ENCODE measurements around the gene OR8H1.

The OR8H1 gene, protein sequence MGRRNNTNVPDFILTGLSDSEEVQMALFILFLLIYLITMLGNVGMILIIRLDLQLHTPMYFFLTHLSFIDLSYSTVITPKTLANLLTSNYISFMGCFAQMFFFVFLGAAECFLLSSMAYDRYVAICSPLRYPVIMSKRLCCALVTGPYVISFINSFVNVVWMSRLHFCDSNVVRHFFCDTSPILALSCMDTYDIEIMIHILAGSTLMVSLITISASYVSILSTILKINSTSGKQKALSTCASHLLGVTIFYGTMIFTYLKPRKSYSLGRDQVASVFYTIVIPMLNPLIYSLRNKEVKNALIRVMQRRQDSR

DNA sequence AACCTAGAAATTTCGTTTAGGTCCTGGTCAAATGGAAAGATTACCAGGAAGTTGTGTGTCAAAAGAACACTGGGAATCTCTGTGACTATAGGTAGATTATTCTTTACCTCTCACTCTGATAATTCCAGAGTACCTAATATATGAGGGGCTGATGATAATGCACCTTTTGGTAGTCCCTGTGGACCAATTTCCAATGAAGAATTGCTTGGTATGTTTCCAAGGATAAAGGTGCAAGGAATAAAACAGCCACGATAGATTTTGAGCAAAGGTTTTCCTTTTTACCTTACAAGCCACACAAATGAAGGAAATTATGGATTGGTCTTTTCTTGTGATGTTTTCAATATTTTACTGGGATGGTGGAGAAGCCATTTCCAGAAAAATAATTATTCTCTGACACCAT lies at the start of gene OR8H1:
OR8H1 (minus strand) TSS at position 101 of the 400 bp plus-strand sequence. CDS start 1,192 bp downstream, outside the sequence.
- DNase-seq = no peak

DNA sequence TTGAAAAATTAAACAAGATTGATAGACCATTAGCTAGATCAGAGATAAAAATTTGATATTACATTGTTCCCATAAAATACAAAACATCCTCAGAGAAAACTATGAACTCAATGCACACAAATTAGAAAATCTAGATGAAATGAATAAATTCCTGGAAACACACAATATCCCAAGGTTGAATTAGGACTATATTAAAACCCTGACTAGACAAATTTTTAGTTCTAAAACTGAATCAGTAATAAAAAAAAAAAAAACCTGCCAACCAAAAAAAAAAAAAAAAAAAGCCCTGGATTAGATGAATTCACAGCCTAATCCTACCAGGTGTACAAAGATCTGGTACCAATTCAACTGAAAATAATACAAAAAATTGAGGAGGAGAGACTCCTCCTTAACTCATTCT lies 48.2 kb upstream of the OR8H1 start:
- DNase-seq = no peak

DNA sequence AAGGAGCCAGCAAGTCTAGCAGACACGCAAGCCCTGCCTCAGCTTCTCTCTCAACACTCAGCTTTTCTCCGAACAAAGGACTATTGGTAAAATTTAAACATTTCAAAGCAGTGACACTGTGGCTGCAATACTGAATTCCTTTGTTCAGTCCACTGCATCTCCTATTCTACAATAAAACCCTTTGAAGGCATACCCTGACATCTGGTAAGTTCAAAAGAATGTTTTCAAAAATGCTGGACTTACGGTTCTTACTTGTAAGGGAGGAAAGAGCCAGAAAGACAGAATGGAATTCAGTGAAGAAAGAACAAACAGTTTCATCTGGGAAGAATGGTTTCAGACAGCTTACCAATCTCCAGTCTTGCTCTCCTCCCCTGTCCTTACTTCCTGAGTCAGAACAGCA lies 41.1 kb upstream of the OR8H1 start:
- no peak for DNase-seq

DNA sequence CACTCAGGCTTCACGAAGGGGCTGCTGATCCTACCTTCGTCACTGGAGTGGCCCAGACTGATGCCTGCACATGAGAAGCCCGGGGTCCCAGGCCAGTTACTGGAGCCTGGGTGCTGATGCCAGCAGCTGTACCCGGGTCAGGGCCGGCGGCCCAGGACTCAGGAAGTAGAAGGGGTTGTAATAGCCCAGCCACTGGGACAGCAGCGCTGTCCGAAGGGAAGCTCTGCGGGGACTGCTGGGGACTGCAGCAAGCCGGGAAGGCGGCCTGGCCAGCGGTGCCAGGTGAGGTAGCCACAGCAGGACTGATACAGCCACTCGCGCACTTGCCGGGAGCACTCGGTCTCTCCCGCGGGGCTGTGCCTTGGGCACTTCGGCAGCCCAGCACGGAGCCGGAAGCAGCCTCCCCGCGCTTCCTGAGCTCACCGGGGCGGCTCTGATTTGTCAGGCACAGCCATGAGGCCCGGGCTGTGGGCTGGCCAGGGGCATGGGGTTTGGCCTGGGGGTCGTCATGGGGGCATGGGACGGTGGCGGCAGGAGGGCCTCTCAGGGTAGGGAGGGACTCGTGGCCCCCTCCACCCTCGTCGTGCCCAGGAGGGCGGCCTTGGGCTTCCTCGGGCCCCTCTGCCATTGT lies 39.9 kb upstream of the OR8H1 start:
- no peak for DNase-seq

DNA sequence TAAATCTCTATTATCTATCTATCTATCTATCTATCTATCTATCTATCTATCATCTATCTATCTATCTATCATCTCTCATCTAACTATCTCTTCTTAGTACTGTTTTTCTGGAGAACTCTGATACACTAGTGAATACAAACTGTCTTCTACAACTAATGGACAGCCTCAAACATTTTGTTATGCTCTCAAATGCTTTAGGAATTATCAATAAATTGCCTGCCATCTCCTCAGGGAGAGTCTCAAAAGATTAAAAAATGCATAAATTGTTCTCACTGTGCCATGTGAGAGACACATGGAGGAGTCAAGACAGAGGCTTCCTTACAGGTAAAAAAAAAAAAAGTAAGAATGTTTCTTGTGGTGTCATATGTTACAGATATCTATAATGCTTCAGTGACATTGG lies 22.8 kb upstream of the OR8H1 start, which contains the start of gene OR8K3:
OR8K3 (plus strand) TSS at position 301 of the 400 bp plus-strand sequence. CDS start 3,163 bp downstream, outside the sequence.
- no peak for DNase-seq

DNA sequence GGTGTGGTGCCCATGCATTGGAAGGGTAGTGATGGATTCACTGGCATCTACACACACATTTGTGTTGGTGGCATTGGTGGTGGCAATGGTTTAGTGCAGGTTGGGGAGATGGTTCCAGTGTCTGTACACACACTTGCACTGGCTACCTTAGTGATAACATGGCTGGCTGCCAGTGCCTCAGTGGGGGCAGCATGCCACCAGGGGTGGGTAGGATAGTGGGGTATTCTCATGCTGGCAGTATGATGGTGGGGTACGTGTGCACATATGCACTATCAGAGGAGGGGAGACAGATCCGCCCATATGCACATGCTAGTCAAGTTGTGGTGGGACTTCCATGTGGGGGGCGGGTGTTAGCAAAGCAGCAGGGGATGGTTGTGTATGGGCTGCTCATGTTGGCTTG lies 15.8 kb upstream of the OR8H1 start:
- no peak for DNase-seq

DNA sequence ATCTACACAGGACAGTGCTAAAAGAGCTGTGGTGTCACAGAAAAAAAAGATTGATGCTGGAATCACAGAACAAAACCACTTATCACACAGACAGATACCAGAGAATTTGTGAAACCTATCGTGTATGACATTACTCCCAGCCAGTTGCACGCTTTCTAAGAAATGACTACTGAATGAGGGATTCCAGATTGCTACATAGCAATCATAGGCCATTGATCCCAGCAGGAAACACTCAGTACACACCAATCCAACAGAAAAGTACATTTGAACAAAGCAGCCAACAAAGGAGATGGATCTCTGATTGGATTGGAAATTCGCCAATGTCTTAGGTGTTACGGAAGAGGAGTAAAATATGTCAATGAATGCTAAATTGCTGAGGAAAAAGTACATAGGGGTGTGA lies 4.8 kb upstream of the OR8H1 start:
- DNase-seq = no peak

DNA sequence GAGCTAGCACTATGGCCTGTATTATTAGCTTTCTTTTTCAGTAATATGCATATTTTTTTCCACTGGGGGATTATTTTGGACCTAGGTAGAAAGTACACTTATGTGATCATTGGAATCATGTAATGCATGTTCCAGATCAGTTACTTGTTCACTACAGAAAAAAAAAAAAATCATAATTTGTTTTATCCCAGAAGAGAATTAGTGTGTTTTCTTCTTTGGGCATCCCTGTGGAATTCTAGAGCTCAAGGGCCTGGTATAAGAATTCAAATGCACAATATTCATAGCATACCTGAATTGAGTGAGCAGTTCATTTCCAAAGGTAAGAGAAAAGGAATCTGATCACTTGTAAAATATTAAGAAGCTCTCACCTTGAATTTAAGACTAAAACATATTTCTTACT lies 18.2 kb downstream of the OR8H1 start, which contains the start of gene OR5T1:
OR5T1 (plus strand) TSS at position 301 of the 400 bp plus-strand sequence. CDS start 1,485 bp downstream, outside the sequence.
- no peak for DNase-seq

DNA sequence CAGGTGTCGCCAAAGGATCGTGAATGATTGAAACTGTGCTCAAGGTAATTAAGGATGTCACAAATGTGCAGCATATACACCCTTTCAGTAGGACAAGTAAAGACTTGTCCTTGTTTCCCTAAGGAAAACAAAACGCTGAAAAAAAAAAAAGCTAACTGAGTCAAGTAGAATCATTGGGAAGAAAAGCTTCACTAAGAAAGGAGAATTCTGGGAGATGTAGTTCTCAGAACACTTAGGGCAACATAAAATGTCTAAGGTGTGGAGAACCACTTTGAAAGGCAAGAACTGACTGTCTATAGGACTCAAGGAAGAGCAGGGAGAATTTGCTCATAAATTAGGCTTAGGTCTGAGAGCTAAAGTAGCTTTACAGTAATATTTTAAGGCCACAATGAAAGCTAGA lies 21.0 kb downstream of the OR8H1 start:
- DNase-seq = no peak

DNA sequence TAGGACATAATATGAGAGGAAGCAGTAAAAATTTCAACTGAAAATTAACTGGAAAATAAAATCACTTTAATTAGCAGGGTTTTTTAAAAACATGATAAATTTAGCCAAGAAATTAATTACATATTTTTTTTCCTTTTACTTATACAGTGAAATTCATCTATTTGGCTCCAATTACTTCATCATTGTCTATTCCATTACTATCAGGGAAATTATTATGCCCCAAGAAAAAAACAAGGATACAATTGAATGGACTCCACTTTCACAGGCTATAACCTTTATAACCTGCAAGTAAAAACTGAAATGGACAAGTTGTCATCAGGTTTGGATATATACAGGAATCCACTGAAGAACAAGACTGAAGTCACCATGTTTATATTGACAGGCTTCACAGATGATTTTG lies 40.1 kb downstream of the OR8H1 start, which contains the start of gene OR5T3:
OR5T3 (plus strand) TSS at position 301 of the 400 bp plus-strand sequence; CDS start at position 301, 0 bp downstream.
- no peak for DNase-seq
